BLaER1 treated with 17β-estradiol and CSF1 and Interleukin-3, amounts not matched to agents 10 nM and 100 nM (cell line): ENCODE results near the gene MAGEB3.
"Not testable (repeated sequence)": the region's sequence is repeated elsewhere in the genome, so short reads cannot be mapped to it uniquely, and the experiment has no call there.

Experiments used
- H3K27ac ChIP-seq, 11 experiments: shearing (Covaris generic); formaldehyde crosslinking; 2 replicates each; pipeline ENCODE4 v1.8.1; 2022
- H3K27me3 ChIP-seq, 11 experiments: shearing (Covaris generic); formaldehyde crosslinking; 2 replicates each; pipeline ENCODE4 v1.8.1; 2022
- H3K36me3 ChIP-seq, 11 experiments: shearing (Covaris generic); formaldehyde crosslinking; 2 replicates each; pipeline ENCODE4 v1.8.1; 2022
- H3K4me1 ChIP-seq, 10 experiments: shearing (Covaris generic); formaldehyde crosslinking; 2 replicates each; pipeline ENCODE4 v1.8.1; 2022
- H3K4me2 ChIP-seq, 11 experiments: shearing (Covaris generic); formaldehyde crosslinking; 2 replicates each; pipeline ENCODE4 v1.8.1; 2022
- H3K4me3 ChIP-seq, 10 experiments: shearing (Covaris generic); formaldehyde crosslinking; 2 replicates each; pipeline ENCODE4 v1.8.1; 2022
- H3K9ac ChIP-seq, 11 experiments: shearing (Covaris generic); formaldehyde crosslinking; 2 replicates each; pipeline ENCODE4 v1.8.1; 2022
- H3K9me3 ChIP-seq, 11 experiments: shearing (Covaris generic); formaldehyde crosslinking; replicated peaks in 1 of 11; 2 replicates each; pipeline ENCODE4 v1.8.1; 2022
- H4K20me1 ChIP-seq, 11 experiments: shearing (Covaris generic); formaldehyde crosslinking; 2 replicates each; pipeline ENCODE4 v1.8.1; 2022
- Cebpa-rat ChIP-seq, 11 experiments: shearing (Covaris generic); IDR thresholded peaks; 2 replicates each; pipeline ENCODE4 v1.8.1; 2022

MAGEB3 gene, protein sequence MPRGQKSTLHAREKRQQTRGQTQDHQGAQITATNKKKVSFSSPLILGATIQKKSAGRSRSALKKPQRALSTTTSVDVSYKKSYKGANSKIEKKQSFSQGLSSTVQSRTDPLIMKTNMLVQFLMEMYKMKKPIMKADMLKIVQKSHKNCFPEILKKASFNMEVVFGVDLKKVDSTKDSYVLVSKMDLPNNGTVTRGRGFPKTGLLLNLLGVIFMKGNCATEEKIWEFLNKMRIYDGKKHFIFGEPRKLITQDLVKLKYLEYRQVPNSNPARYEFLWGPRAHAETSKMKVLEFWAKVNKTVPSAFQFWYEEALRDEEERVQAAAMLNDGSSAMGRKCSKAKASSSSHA

GRCh38 chrX:30230395-30230794 lies at the start of gene MAGEB3:
TSS of gene MAGEB3 (plus strand) at chrX:30230657. CDS start at chrX:30235925, 5,268 bp downstream.
- Histone ChIP-seq H3K4me2 (no peak within 1 kb of the TSS), H3K9me3 (peaks cover 0 to 8% (median 4%) of the 10 kb centered on the region in 11 experiments; a peak in 9 of 22 replicates), H3K4me3 (no peak within 1 kb of the TSS), H3K9ac (no peak within 1 kb of the TSS), H3K4me1 (peaks cover 0 to 15% (median 10%) of the 10 kb centered on the region in 10 experiments; a peak in 13 of 20 replicates), H3K36me3 (no peaks in the 10 kb centered on the region), H4K20me1 (no peaks in the 10 kb centered on the region), H3K27ac (no peak within 1 kb of the TSS), H3K27me3 (no peaks in the 10 kb centered on the region)
- no peak for TF ChIP-seq Cebpa-rat (IDR thresholded peaks at IDR 0.05)

DNA sequence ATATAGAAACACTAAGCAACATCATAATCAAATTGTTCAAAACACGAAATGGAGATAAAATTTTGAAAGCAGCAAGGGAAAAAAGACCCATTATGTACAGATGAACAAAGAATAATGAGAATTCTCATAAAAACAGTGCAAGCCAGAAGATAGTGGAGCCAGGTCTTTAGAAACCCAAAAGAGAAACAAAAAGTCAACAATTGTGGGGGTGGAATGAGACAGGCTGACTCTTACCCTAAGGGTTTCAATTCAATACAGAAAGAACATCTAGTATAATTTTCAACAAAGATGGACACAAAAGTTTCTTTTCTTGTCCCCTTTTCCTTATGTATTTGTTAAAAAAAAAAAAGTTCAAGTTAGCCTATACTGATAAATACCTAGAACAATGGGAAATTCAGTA lies 49.1 kb upstream of the MAGEB3 start:
- no peak overlapping the region for H3K4me3 ChIP-seq
- no peaks in the 10 kb centered on the region for H3K27me3 ChIP-seq
- no peak for TF ChIP-seq Cebpa-rat (IDR thresholded peaks at IDR 0.05)
- no peak overlapping the region for H3K4me2 ChIP-seq
- no peaks in the 10 kb centered on the region for H4K20me1 ChIP-seq
- H3K4me1 ChIP-seq, result no peaks in the 10 kb centered on the region
- H3K36me3 ChIP-seq, result no peaks in the 10 kb centered on the region
- H3K27ac ChIP-seq, result no peak overlapping the region
- no peak overlapping the region for H3K9ac ChIP-seq
- H3K9me3 ChIP-seq, result no peaks in the 10 kb centered on the region

DNA sequence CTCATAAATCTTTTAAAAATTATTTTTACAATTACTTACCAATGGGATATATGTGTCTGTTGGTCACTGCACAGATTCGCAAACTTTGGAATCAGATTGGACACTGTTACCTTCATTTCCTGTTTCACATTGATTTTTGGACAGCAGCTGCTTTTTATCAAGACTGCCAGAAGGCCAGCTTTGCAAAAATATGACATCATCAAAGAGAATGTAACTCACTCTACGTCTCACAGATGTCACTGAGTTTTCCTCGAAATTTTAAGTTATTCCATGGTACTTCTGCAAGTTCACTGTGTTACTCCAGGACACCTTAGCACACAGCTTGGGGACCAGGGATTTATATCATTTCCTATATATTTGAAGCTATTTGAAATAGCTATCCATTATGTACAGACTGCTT lies 46.9 kb upstream of the MAGEB3 start:
- TF ChIP-seq Cebpa-rat (IDR thresholded peaks at IDR 0.05), result no peak

DNA sequence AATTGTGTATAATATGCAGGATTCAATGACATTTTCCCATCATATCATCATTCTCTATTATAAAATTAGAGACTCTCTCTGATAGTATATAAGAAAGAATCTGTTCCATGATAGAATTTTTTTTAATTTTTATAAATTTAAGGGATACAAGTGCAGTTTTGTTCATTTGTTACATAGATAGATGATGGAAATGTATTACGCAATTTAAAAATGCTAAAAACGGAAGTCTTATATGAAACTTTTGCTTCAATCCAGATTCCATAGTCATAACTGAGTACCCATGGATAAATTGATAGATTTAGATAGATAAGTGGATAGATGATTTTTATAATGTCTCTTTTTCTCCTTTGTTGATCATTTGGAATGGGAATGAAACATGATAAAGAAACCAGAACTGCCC lies 40.0 kb upstream of the MAGEB3 start:
- no peaks in the 10 kb centered on the region for H3K27me3 ChIP-seq
- no peak overlapping the region for H3K9ac ChIP-seq
- H3K4me1 ChIP-seq, result no peaks in the 10 kb centered on the region
- H3K4me2 ChIP-seq, result no peak overlapping the region
- no peaks in the 10 kb centered on the region for H3K36me3 ChIP-seq
- H3K27ac ChIP-seq, result no peak overlapping the region
- peak in 1 of 11 experiments; percentile 52; a peak in 1 of 22 replicates for TF ChIP-seq Cebpa-rat (IDR thresholded peaks at IDR 0.05)
- H3K4me3 ChIP-seq, result no peak overlapping the region
- no peaks in the 10 kb centered on the region for H4K20me1 ChIP-seq
- H3K9me3 ChIP-seq, result no peaks in the 10 kb centered on the region

More for the DNA sequence above, 46.9 kb upstream of the MAGEB3 start:
- Histone ChIP-seq H4K20me1 (no peaks in the 10 kb centered on the region), H3K27ac (no peak overlapping the region), H3K36me3 (no peaks in the 10 kb centered on the region), H3K9me3 (no peaks in the 10 kb centered on the region), H3K4me1 (no peaks in the 10 kb centered on the region), H3K9ac (no peak overlapping the region), H3K4me2 (no peak overlapping the region), H3K27me3 (no peaks in the 10 kb centered on the region), H3K4me3 (no peak overlapping the region)

- H3K9ac ChIP-seq, H3K27me3 ChIP-seq, H3K27ac ChIP-seq, H3K9me3 ChIP-seq, H3K4me2 ChIP-seq, H4K20me1 ChIP-seq, H3K36me3 ChIP-seq, H3K4me3 ChIP-seq, H3K4me1 ChIP-seq: not testable (repeated sequence)
Observed at GRCh38 chrX:30193910-30194309, 36.5 kb upstream of the MAGEB3 start.

DNA sequence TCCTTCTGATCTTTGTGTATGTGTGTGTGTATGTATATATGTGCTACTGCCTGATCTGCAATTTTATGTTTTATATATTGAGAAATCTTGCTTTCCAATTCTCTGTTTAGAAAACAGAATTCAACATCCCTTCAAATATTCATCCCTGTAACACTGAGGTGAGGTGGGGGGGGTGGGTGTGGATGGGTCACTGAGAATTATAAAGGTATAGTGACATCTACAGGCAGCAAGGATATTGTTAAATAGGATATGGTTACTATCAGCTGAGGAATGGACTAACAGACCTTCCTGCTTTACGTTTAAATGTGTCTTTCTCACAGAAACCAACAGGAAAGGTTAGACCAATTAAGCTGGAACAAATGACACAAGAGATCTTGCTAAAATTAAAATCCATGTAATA lies 34.1 kb upstream of the MAGEB3 start:
- Histone ChIP-seq H3K4me2 (no peak overlapping the region), H3K36me3 (no peaks in the 10 kb centered on the region), H3K9ac (no peak overlapping the region), H3K27me3 (no peaks in the 10 kb centered on the region), H3K27ac (no peak overlapping the region), H3K9me3 (no peaks in the 10 kb centered on the region), H4K20me1 (no peaks in the 10 kb centered on the region), H3K4me3 (no peak overlapping the region), H3K4me1 (no peaks in the 10 kb centered on the region)
- no peak for TF ChIP-seq Cebpa-rat (IDR thresholded peaks at IDR 0.05)

DNA sequence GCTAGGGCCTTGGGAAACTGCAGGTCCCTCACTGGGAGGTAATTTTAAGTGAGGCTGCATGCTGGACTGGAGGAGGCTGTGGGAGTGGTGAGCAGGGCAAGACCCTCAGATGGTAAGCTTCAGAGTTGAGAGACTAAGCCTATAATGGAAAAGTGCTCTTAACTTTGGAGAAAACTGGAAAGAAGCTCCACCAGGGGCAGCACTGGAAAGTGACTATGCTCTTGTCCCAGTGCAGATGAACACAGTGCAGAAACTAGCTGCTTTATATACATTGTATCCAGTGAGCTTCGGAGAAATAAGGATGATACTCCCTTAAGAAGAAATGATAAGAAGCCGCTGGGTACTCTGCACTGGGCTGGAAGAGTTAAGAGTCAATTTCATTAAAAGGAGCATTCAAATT lies 18.3 kb upstream of the MAGEB3 start:
- no peak for TF ChIP-seq Cebpa-rat (IDR thresholded peaks at IDR 0.05)
- no peaks in the 10 kb centered on the region for H3K36me3 ChIP-seq
- no peak overlapping the region for H3K9ac ChIP-seq
- H3K27ac ChIP-seq, result no peak overlapping the region
- no peak overlapping the region for H3K4me2 ChIP-seq
- peaks cover 0 to under 1% (median 0%) of the 10 kb centered on the region in 10 experiments; a peak in 3 of 20 replicates for H3K4me1 ChIP-seq
- peaks cover 0 to 12% (median 5%) of the 10 kb centered on the region in 11 experiments; a peak in 6 of 22 replicates for H3K9me3 ChIP-seq
- no peaks in the 10 kb centered on the region for H4K20me1 ChIP-seq
- H3K27me3 ChIP-seq, result no peaks in the 10 kb centered on the region
- H3K4me3 ChIP-seq, result no peak overlapping the region

- Histone ChIP-seq H3K4me2 (no peak within 1 kb of the TSS), H3K4me3 (no peak within 1 kb of the TSS), H3K36me3 (no peaks in the 10 kb centered on the region), H3K9ac (no peak within 1 kb of the TSS), H4K20me1 (no peaks in the 10 kb centered on the region), H3K27ac (no peak within 1 kb of the TSS), H3K9me3 (peaks cover 0 to 12% (median 5%) of the 10 kb centered on the region in 11 experiments; a peak in 6 of 22 replicates), H3K4me1 (peaks cover 0 to 20% (median 15%) of the 10 kb centered on the region in 10 experiments; a peak in 15 of 20 replicates), H3K27me3 (no peaks in the 10 kb centered on the region)
- TF ChIP-seq Cebpa-rat (IDR thresholded peaks at IDR 0.05), result no peak
Observed at GRCh38 chrX:30215357-30215843, 15.1 kb upstream of the MAGEB3 start, which contains the start of gene MAGEB2. TSS of gene MAGEB2 (plus strand) at chrX:30215563. CDS start at chrX:30218581, 3,018 bp downstream.

- no peak overlapping the region for H3K4me3 ChIP-seq
- peak overlapping the region in 9 of 11 experiments; percentile 5 to 65 (median 48); a peak in 16 of 22 replicates for H3K4me2 ChIP-seq
- H3K9me3 ChIP-seq, result peaks cover 0 to 19% (median 5%) of the 10 kb centered on the region in 11 experiments; a peak in 6 of 22 replicates
- H3K36me3 ChIP-seq, result no peaks in the 10 kb centered on the region
- no peak overlapping the region for H3K9ac ChIP-seq
- H3K27me3 ChIP-seq, result no peaks in the 10 kb centered on the region
- H3K27ac ChIP-seq, result no peak overlapping the region
- H4K20me1 ChIP-seq, result no peaks in the 10 kb centered on the region
- H3K4me1 ChIP-seq, result peaks cover 0 to 20% (median 15%) of the 10 kb centered on the region in 10 experiments; a peak in 15 of 20 replicates
- no peak for TF ChIP-seq Cebpa-rat (IDR thresholded peaks at IDR 0.05)
Observed at GRCh38 chrX:30217465-30217864, 13.0 kb upstream of the MAGEB3 start.
